SH-SY5Y (cell line): ENCODE data around the gene ST3GAL3.

Experiments
- GATA2 ChIP-seq: IDR thresholded peaks from 2 replicates; pipeline ENCODE4 v1.6.1; 2011; ENCODE audit warnings: mild to moderate bottlenecking, low read depth, low read length
- GATA3 ChIP-seq: IDR thresholded peaks from 2 replicates; pipeline ENCODE4 v1.6.1; 2011; ENCODE audit warnings: low read depth, mild to moderate bottlenecking, low read length, moderate library complexity

- TF ChIP-seq GATA2, result no peak
- no peak for TF ChIP-seq GATA3
Observed at GRCh38 chr1:43814401-43814800, 107.1 kb downstream of the ST3GAL3 start.
